Central memory CD4-positive, alpha-beta T cell (primary cell): ENCODE results near the gene STAG1.
"Not testable (repeated sequence)": the region's sequence is repeated elsewhere in the genome, so short reads cannot be mapped to it uniquely, and the experiment has no call there.

ENCODE experiments used
- DNase-seq: peaks from one replicate; pipeline ENCODE4 v3.0.0; 2022

Gene STAG1

DNA sequence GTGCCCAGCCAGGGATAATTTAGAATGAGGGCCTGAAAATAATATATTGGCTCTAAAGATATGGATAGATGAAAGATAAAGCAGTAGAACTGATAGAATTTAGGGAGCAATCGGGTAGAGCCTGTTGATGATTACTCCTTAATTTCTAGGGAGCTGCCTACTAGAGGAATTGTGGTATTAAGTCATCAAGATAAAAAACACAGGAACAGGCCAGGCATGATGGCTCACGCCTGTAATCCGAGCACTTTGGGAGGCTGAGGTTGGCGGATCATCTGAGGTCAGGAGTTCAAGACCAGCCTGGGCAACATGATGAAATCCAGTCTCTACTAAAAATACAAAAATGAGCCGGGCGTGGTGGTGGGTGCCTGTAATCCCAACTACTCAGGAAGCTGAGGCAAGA is 371.6 kb downstream of the STAG1 start:
- DNase-seq, result no peak

DNA sequence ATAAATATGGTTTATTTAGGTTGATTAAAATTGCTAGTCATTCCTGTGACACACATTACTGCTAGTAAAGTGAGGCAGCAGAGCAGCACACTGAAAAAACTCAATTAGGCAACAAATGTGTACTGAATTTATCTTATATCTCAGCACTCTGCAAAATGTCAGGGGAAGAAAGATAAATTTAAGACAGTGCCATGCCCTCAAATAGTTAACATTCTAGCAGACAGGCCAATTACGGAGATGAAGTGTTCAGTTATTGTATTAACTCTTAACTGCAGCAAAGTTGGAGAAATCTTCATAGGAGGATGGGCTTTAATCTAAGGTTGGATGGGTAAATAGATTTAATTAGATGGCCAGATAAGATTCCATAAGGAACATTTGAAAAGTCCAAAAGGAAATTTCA is 374.2 kb downstream of the STAG1 start:
- DNase-seq, result no peak

DNA sequence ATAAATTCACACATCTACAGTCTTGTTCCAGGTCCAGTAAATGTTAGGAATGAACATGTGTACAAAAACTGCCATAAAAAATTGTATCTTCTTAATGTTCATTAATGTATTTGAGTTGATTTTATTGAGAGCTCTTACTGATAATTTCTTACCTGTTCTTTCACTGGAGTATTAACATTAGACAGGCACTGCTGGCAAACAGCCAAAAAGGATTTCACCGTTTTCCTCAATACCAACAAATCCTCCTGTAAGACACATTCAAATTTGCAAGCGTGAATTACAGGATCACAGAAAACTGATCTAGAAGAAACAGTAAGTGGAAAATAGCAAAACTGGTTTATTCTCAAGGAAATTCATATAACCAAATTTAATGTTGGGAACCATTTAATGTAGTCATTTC is 374.7 kb downstream of the STAG1 start:
- no peak for DNase-seq

DNA sequence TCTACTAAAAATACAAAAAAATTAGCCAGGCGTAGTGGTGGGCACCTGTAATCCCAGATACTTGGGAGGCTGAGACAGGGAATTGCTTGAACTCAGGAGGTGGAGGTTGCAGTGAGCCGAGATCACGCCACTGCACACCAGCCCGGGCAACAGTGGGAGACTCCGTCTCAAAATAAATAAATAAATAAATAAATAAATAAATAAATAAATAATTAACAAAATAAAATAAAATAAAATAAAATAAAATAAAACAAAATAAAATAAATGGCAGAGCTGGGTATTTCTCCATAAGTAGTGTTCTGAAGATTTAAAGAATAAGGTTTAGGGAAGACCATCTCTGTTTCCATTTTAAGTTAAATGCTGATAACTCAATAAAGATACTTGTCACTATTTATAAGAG is 376.4 kb downstream of the STAG1 start:
- DNase-seq, result not testable (repeated sequence)

DNA sequence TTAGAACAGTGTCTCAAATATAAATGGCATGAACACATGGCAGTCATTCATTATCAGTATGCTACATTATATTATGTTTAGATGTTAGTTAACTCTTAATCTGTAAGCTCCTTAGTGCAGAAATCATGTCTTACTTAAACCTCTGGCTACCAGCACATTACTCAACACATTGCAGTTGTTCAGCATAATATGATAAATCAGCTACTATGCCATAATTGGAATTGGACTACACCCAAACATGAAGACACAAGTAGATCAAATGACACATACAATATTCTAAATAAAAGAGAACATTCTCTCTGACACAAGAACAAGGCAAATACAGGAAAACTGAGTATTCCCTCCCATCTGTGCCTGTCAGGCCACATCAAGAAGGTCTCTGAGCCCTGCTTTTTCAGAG is 385.9 kb downstream of the STAG1 start:
- no peak for DNase-seq

DNA sequence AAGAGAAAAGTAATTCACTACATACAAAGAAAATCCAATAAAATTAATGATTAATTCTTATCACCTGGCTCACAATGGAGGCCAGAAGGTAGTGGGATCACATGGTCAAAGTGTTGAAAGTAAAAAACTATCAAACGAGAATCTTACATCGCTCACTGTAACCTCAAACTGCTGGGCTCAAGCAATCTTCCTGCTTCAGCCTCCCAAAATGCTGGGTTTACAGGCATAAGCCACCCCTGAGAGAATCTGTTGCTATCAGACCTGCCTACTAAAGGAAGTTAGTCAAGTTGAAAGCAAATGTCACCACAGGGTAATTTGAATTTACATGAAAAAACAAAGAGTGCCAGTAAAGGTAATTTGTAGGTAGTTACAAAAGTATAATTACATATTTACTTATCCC is 398.7 kb downstream of the STAG1 start:
- DNase-seq, result no peak

DNA sequence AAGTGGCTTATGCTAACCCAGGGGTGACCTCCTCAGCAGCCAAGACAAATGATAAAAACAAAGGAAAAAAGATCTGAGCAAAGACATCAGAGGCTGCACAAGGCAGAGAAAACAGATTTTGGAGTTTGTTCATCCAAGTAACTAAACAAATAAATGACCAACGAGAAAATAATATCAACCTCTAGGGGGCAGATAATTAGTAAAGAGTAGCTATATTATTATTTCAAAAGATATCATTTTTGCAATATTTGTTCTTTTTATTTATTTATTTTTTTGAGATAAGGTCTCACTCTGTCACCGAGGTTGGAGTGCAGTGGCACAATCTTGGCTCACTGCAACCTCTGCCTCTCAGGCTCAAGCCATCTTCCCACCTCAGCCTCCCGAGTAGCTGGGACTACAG is 400.3 kb downstream of the STAG1 start:
- no peak for DNase-seq

DNA sequence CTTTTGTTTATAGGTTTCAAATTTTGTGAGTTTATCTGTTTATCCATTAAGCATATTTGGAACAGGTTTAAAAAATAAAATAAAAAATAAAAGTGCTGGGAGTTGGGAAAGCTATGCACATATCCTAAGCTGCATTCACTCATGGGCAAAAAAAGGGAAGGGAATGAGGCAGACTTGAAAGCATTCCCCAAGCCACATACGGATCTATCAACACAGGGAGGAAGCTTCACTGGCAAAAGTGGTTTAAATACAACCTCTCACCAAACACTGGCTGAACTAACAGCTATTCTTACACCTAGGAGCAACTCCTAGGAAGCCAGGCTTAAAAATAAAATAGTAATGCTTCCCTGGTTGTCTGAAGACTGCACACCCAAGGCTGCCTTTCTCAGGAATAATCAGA is 400.8 kb downstream of the STAG1 start:
- DNase-seq, result no peak

DNA sequence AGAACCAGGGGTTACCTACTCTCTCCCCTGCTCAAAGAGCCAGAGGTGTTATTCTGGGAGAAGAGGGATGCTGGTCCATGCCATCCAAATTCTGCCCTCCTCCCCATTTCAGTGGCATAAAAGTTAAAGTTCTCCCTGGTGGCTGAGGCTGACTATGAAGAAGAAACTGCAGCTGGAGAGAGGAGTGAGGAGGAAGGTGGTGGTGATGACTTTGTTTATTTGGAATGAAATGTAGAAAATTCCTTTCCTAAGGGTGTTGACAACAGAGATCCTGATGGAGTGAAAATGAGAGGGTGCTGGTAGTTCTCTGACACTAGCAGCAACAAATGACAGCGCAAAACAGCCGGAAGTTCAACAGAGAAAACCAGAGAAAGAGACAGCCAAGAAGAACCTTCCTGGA is 401.6 kb downstream of the STAG1 start:
- no peak for DNase-seq

DNA sequence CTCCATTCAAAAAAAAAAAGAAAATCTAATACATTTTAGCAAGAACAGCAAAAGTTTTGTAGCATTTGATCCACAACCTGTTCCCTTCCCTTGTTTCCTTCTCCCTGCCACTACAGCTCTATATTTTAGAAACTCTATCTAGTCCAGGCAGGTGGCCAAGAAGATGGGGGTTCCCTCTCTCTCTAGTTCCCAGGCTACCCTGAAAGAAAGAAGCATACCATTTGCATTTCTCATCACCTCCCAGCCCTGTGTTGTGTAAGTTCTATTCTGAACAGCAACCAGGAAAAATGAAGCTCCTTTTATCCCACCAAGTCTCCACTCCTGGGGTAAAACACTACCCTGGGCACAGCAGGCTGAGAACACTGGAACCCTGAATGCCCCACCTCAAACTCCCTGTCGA is 402.0 kb downstream of the STAG1 start:
- DNase-seq, result no peak

DNA sequence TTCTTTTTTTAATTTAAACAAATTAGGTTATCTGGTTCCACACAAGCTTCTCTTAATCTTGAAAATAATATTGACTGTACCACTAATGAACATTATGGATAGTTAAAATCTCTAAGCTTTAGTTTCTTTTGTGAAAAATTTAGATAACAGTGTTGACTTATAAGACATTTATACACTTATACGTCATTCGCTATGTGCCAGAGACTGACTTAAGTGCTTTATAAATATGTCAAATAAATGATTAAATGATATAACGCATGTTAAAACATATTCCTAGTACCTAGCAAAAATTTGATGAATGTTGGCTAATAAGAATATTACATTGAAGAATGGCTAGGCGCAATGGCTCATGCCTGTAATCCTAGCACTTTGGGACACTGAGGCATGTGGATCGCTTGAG is 405.7 kb downstream of the STAG1 start:
- no peak for DNase-seq

DNA sequence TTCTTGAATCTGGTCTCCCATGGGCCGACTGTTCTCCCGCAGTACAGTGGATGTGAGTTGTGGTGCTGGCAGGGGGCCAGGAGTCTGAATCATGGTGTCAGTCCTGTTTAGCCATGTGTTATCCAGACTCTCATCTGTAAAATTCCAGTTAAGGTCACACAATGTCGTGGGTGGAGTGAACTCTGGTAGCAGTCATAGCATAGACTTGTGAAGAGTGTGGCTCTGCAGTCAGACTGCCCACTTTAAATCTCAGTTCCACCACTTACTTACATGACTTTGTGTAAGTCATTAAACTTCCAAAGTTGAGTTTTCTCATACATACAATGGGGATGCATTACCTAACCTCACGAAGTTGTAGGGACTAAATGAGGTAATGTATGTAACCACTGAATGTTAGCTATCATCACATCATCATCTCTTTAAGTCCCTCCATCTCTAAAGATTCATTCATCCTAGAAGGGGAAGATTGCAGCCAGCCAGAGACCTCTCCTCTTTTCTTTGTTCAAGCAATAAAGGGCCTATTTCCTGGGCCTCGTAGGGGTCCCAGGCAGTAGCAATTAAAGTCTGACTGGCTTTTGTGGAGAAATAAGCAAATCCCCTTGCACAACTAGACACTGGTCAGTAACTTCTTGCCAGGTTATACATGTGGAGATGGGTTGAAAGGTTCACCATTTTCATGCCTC is 408.2 kb downstream of the STAG1 start:
- no peak for DNase-seq

DNA sequence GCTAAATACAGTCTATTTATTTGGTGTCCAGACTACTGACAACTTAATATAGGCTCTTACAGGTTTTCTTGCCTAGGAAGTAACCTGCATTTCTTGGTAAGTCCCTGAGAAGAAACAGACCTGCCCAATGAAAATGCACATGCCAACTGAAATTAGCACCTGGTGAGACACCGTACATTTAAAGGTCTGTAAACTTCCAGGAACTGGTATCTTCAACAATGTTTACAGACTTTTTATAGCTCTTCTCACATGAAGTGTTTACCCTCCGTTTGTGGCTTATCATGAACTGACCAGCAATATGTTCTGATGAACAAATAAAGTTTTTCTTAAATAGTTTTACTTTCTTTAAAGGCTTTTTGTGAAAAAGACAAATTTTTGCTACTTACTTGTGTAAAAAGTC is 408.7 kb downstream of the STAG1 start:
- no peak for DNase-seq

DNA sequence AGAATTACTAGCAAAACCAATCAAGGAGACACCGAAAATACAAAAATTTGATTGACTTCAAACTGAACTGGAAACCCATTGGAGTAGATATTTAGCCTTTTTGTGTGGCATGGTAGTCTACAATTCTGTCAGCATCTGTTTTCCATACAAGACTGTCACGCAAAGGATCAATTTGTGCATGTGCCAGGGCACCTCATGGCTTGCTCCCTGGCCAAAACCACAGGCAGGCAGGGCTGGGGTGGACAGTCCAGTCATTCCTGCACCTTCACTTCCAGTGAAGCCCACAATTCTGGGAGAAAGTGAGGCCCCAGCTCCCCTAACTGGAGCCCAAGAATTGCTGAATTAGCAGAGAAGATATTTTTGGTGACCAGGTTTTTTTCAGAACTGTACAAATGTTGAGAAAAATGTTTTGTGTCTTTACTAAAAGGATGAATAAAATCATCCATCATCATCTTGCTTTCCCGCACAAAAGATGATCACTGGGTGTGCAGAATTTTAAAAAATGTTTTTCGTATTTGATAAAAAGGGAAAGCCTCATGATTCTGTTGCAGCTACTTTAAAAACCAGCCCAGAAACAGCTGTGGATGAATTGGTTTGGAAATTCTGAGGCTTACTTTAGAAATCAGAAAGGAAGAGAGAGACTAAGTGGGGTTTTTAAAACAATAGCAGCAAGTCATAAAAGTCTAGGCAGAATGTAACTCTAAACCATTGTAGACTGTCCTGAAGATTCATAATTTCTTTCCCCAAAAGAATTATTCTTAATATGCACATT is 415.7 kb downstream of the STAG1 start:
- DNase-seq, result no peak

DNA sequence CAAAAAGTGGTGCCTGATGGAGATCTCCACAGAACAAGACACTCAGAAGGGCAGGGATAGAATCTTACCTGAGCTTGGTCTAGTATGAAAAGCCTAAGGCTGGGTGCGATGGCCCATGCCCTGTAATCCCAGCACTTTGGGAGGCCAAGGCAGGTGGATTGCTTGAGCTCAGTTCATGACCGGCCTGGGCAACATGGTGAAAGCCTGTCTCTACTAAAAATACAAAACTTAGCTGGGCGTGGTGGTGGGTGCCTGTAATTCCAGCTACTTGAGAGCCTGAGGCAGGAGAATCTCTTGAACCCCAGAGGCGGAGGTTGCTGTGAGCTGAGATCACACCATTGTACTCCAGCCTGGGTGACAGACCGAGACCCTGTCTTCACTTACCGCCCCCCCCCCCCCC is 417.5 kb downstream of the STAG1 start:
- DNase-seq, result not testable (repeated sequence)

DNA sequence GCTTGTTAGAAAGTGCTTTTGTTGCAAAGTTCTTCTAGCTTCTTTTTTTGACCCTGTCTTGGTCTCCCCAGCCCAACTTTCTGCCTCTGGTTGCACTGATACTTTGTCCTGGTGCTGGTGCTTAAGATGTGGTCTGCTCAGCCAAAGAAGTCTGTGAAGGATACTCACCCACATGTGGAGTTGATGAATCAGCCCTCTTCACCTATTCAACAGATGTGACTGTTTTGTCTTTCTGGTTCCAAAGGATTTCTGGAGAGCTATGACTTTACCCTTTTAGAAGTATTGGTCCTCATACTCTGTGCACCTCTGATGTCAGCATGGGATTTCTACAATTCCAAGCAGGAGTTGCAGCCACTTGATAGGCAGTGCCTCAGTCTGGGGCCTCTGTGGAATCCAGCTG is 418.0 kb downstream of the STAG1 start:
- DNase-seq, result no peak

DNA sequence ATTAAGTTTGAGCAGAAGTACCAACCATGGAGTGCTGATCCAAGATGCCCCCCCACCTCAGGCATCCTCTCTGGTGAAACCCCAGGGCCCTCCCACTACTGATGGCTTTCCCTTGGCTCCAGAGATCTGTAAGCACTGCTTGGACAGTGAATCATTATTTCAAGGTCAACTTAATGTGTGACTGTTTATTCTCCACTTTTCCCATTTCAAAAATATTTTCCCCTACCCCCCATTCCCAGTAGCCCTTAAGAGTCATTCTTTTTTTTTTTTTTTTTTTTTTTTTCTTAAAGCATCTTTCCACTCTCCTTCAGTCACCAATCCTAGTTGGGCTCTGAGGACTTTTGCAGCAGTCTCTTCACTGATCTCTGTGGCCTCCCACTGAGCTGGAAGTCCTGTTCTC is 419.4 kb downstream of the STAG1 start:
- DNase-seq, result no peak

DNA sequence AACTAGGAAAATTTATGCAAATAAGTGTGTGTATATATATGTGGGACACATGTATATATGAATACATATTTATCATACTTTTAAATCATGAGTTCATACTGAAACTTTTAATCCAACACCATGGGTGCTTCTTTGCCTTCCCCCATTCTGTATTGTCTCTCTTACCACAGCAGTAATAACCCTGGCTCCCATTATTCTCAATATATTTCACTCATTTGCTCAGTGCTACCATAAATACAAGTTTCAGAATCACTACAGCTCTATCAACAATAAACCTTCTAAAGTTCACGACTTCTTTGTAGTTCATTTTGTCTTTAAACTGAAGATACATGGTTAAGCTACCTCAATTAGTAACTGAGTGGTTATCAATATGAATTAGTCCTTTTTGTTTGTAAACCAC is 419.9 kb downstream of the STAG1 start:
- no peak for DNase-seq

DNA sequence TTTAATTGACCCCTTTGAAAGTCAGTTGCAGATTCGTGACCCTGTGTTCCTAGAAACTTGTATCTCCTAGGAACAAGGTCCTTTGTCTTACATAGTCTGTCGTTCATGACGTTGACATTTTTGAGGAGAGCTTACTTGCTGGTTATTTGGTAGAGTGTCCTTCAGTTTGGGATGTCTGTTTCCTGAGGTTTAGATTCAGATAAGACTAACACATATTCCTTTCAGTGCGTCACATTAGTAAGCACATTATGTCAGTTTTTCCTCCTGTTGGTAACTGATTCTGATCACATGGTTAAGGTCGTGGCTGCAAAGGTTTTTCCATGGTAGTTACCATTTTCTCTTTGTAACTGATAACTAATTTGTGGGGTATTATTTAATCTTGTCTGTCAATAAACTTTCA is 421.3 kb downstream of the STAG1 start:
- no peak for DNase-seq

DNA sequence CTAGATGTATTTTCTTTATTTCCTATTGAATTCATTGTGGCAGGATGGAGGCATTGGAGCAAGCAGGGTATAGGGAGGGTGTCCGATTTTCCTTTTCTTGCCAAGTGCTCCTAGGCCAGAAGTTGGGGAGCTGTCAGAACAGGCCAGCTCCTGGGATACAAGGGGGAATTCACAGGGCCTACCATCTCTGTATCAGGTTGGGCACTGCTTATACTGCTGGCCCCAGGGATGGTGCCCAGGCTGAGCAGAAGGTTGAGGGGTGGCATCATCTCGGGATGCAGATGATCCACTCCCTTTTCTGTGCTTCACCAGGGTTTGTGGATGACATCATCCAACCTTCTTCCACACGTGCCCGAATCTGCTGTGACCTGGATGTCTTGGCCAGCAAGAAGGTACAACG is 422.6 kb downstream of the STAG1 start:
- DNase-seq, result no peak

DNA sequence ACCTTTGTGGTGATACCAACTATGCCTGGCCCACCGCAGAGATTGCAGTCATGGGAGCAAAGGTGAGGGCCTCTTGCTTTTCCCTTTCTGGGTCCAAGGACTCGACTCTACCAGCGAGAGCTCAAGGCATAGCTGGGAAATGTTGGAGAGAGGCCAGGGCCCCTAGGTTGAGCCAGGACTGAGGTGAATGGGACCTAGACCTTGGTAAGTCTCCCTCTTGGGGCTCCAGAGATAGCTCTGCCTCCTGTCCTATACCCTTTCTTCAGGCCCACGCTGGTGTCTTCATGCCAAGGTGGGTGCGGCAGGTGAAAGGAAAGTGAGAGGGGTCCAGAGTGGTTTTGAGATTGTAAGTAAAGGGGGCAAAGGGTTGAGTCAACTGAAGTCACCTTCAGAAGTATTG is 424.5 kb downstream of the STAG1 start:
- DNase-seq, result no peak

DNA sequence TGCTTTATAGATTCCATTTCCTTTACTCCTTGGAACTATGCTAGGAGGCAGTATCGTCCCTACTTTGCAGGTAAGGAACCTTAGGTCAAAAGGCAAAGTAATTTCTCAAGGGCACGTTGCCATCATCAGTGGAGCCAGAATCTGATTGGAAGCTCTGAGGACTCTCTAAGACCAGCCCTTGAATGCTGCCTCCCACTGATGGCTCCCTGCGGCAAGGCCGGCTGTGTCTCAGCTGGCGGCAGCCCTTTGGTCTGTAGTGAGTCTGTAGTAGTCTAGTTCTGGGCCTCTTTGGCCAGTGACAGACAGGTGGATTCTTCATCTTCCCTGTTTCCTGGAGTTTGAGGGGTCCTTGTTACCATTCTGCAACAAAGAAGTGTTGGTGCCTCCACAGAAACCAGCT is 425.9 kb downstream of the STAG1 start:
- DNase-seq, result no peak

DNA sequence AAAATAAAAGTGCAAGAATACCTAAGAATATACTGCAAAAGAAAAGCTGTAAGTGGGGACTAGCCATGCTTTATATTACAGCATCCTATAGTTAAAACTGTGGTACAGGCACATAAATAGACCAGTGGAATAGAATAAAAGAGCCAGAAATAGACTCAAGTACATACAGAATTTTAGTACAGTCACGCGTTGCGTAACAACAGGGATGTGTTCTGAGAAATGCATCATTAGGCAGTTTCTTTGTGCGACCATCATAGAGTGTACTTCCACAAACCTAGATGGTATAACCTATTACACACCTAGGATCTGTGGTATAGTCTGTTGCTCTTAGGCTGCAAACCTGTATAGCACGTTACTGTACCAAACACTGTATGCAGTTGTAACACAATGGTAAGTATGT is 440.2 kb downstream of the STAG1 start:
- no peak for DNase-seq

DNA sequence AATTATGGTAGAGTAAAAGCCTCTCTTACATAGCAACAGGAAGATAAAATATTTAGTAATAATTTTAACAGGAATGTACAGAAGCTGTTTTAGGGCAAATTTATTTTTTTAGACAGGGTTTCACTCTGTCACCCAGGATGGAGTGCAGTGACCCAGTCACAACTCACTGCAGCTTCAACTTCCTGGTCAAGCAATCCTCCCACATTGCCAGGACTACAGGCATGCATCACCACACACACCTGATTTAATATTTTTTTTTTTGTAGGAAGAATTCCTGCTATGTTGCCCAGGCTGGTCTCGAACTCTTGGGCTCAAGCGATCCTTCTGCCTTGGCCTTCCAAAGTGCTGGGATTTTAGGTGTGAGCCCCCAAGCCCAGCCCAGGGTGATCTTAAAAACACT is 440.9 kb downstream of the STAG1 start:
- no peak for DNase-seq

DNA sequence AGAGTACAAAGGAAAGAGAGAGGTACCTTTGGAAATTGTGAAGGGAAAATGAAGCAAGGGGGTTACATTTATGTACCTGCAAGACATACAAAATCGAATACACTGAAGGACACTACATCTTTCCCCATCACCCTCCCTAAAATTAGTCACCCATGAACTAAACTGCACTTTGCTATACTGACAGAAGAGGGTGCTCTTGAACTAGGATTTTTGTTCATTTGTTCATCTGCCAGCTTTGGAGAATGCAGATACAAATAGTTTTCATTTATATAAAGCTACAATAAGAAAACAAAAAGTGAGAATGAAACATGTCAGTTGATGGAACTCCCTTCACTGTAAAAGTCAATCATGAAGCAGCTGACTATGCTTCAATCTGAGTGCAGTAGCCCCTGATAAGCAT is 446.3 kb downstream of the STAG1 start:
- no peak for DNase-seq
